Measurements from ENCODE around the gene CHTOP. TPM values are rescaled to one million over a fixed set of nuclear protein-coding genes. Genes with fewer than 3 reads are reported as not detected.

Gene CHTOP
- total RNA-seq, 1 donor from 2014 or later, result 75.2 TPM

DNA sequence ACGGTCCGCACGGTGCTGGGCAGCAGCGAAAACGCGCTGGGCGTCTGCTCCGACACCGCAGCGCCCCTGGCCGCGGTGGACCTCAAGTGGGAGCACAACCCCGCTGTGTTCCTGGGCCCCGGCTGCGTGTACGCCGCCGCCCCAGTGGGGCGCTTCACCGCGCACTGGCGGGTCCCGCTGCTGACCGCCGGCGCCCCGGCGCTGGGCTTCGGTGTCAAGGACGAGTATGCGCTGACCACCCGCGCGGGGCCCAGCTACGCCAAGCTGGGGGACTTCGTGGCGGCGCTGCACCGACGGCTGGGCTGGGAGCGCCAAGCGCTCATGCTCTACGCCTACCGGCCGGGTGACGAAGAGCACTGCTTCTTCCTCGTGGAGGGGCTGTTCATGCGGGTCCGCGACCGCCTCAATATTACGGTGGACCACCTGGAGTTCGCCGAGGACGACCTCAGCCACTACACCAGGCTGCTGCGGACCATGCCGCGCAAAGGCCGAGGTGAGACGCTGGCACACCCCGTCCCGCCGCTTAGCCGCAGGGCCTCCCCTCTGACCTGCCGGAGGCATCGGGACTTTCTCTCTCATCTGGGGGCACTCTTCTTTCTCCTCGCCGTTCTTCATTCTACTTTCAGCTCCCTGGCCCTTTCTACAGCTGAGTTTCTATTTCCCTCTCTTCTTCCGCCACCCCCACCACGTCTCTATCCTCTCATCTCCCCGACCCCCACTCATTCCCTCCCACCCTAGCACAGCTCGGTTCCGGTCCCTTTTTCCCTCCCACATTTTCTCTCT is 45.7 kb downstream of the CHTOP start:
- TF ChIP-seq CTCF (IDR thresholded peaks at IDR 0.05), result peak; percentile 15
- Mint-ChIP-seq H3K9me3 (ENCODE audit: unreplicated experiment) (no peaks in the 10 kb centered on the region), H3K36me3 (ENCODE audit: unreplicated experiment) (no peaks in the 10 kb centered on the region), H3K4me3 (ENCODE audit: unreplicated experiment) (peak overlapping the region; percentile 69), H3K27me3 (ENCODE audit: unreplicated experiment) (peaks cover 50% of the 10 kb centered on the region), H3K4me1 (ENCODE audit: unreplicated experiment) (peaks cover 19% of the 10 kb centered on the region), H3K27ac (ENCODE audit: unreplicated experiment) (no peak overlapping the region)
- DNase-seq (ENCODE audit: extremely low spot score, unreplicated experiment), result no peak

GRCh38 chr1:153680120-153680403 is 46.2 kb downstream of the CHTOP start:
- no peaks in the 10 kb centered on the region for H3K36me3 Mint-ChIP-seq (ENCODE audit: unreplicated experiment)
- peak overlapping the region; percentile 69 for H3K4me3 Mint-ChIP-seq (ENCODE audit: unreplicated experiment)
- DNase-seq (ENCODE audit: extremely low spot score, unreplicated experiment), result no peak
- peaks cover 50% of the 10 kb centered on the region for H3K27me3 Mint-ChIP-seq (ENCODE audit: unreplicated experiment)
- no peaks in the 10 kb centered on the region for H3K9me3 Mint-ChIP-seq (ENCODE audit: unreplicated experiment)
- no peak for TF ChIP-seq CTCF (IDR thresholded peaks at IDR 0.05)
- H3K4me1 Mint-ChIP-seq (ENCODE audit: unreplicated experiment), result peaks cover 19% of the 10 kb centered on the region
- no peak overlapping the region for H3K27ac Mint-ChIP-seq (ENCODE audit: unreplicated experiment)

- H3K27ac Mint-ChIP-seq (ENCODE audit: unreplicated experiment), result no peak overlapping the region
- peaks cover 16% of the 10 kb centered on the region for H3K4me1 Mint-ChIP-seq (ENCODE audit: unreplicated experiment)
Measured at GRCh38 chr1:153682730-153683129, 48.9 kb downstream of the CHTOP start.

DNA sequence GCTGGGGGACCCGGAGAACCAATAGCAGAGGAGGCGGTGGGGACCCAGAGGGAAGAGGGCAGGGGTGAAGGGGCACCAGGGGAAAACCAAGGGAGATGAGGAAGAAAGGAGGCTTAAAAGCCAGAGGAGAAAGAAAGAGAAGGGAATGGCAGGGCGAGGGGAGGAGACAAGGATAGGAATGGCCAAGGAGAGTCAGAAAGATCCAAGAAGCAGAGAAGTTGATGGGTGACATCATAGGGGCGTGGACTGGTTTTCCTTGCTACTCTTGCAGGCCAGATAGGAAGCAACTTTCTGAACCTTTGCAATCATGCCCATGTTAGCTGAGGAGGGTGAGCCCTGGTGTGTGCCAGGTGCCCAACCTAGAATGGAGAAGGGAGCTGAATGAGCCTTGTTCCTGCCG is 50.0 kb downstream of the CHTOP start:
- Mint-ChIP-seq H3K27me3 (ENCODE audit: unreplicated experiment) (peaks cover 42% of the 10 kb centered on the region), H3K9me3 (ENCODE audit: unreplicated experiment) (no peaks in the 10 kb centered on the region), H3K36me3 (ENCODE audit: unreplicated experiment) (no peaks in the 10 kb centered on the region)

More at GRCh38 chr1:153682730-153683129, 48.9 kb downstream of the CHTOP start:
- H3K36me3 Mint-ChIP-seq (ENCODE audit: unreplicated experiment), result no peaks in the 10 kb centered on the region
- no peaks in the 10 kb centered on the region for H3K9me3 Mint-ChIP-seq (ENCODE audit: unreplicated experiment)
- no peak for DNase-seq (ENCODE audit: extremely low spot score, unreplicated experiment)
- peaks cover 52% of the 10 kb centered on the region for H3K27me3 Mint-ChIP-seq (ENCODE audit: unreplicated experiment)
- no peak overlapping the region for H3K4me3 Mint-ChIP-seq (ENCODE audit: unreplicated experiment)
- TF ChIP-seq CTCF (IDR thresholded peaks at IDR 0.05), result no peak

GRCh38 chr1:153684892-153685291 is 51.0 kb downstream of the CHTOP start:
- H3K4me3 Mint-ChIP-seq (ENCODE audit: unreplicated experiment), result no peak overlapping the region
- H3K27ac Mint-ChIP-seq (ENCODE audit: unreplicated experiment), result no peak overlapping the region
- H3K36me3 Mint-ChIP-seq (ENCODE audit: unreplicated experiment), result no peaks in the 10 kb centered on the region
- TF ChIP-seq CTCF (IDR thresholded peaks at IDR 0.05), result no peak
- no peaks in the 10 kb centered on the region for H3K9me3 Mint-ChIP-seq (ENCODE audit: unreplicated experiment)
- peaks cover 38% of the 10 kb centered on the region for H3K27me3 Mint-ChIP-seq (ENCODE audit: unreplicated experiment)
- peaks cover 2% of the 10 kb centered on the region for H3K4me1 Mint-ChIP-seq (ENCODE audit: unreplicated experiment)
- no peak for DNase-seq (ENCODE audit: extremely low spot score, unreplicated experiment)

More for the DNA sequence above, 50.0 kb downstream of the CHTOP start:
- TF ChIP-seq CTCF (IDR thresholded peaks at IDR 0.05), result no peak
- H3K27ac Mint-ChIP-seq (ENCODE audit: unreplicated experiment), result no peak overlapping the region
- DNase-seq (ENCODE audit: extremely low spot score, unreplicated experiment), result no peak
- peaks cover 6% of the 10 kb centered on the region for H3K4me1 Mint-ChIP-seq (ENCODE audit: unreplicated experiment)
- H3K4me3 Mint-ChIP-seq (ENCODE audit: unreplicated experiment), result no peak overlapping the region

All from osteocyte (in vitro differentiated cells).